GM23338 (cell line): ENCODE results near the gene PIKFYVE. TPM values are rescaled to one million over a fixed set of nuclear protein-coding genes. Genes with fewer than 3 reads are reported as not detected.

Experiments
- ATAC-seq: fragments of 200-7000 bp; cut with Tn5 transposase; 3 replicates; pipeline ENCODE4 v1.9.1; 2020
- DNase-seq: peaks from one replicate; pipeline ENCODE4 v3.0.0-alpha.2; 2015; ENCODE audit warnings: low spot score
- H2AFZ ChIP-seq: fragments of 200-600 bp; sonication (generic); 2 replicates; pipeline ENCODE4 v1.8.0; 2016; ENCODE audit warnings: antibody characterized with exemption, mild to moderate bottlenecking, moderate library complexity
- H3F3A ChIP-seq: fragments of 200-600 bp; sonication (generic); replicated peaks from 2 replicates; pipeline ENCODE4 v1.8.0; 2017; ENCODE audit warnings: antibody characterized with exemption, mixed run types, low read depth
- H3K27ac ChIP-seq: fragments of 200-600 bp; sonication (generic); 2 replicates; pipeline ENCODE4 v1.6.1; 2016; ENCODE audit warnings: low read depth
- H3K27me3 ChIP-seq: fragments of 200-600 bp; sonication (generic); 2 replicates; pipeline ENCODE4 v1.8.0; 2016; ENCODE audit warnings: mild to moderate bottlenecking, mixed run types, moderate library complexity; ENCODE audit not compliant: insufficient read depth
- H3K36me3 ChIP-seq: fragments of 200-600 bp; sonication (generic); 2 replicates; pipeline ENCODE4 v1.8.0; 2016; ENCODE audit warnings: mild to moderate bottlenecking; ENCODE audit not compliant: insufficient read depth
- H3K4me1 ChIP-seq: fragments of 200-600 bp; sonication (generic); 2 replicates; pipeline ENCODE4 v1.8.0; 2016; ENCODE audit warnings: mild to moderate bottlenecking, moderate library complexity; ENCODE audit not compliant: insufficient read depth
- H3K4me2 ChIP-seq: fragments of 200-600 bp; sonication (generic); 2 replicates; pipeline ENCODE4 v1.7.1; 2017; ENCODE audit warnings: mixed run types
- H3K4me3 ChIP-seq: fragments of 200-600 bp; sonication (generic); 2 replicates; pipeline ENCODE4 v1.6.1; 2016; ENCODE audit warnings: mixed run types
- H3K79me2 ChIP-seq: fragments of 200-600 bp; sonication (generic); replicated peaks from 2 replicates; pipeline ENCODE4 v1.8.0; 2017; ENCODE audit warnings: mild to moderate bottlenecking; ENCODE audit not compliant: insufficient read depth
- H3K9me2 ChIP-seq: fragments of 200-600 bp; sonication (generic); 2 replicates; pipeline ENCODE4 v1.8.0; 2017; ENCODE audit not compliant: insufficient read depth
- H4K20me1 ChIP-seq: fragments of 200-600 bp; sonication (generic); replicated peaks from 2 replicates; pipeline ENCODE4 v1.8.0; 2017; ENCODE audit warnings: mild to moderate bottlenecking; ENCODE audit not compliant: insufficient read depth
- H3K27ac Mint-ChIP-seq: 2 replicates; pipeline ENCODE4 v1.8.0; 2020; ENCODE audit warnings: inconsistent platforms, mild to moderate bottlenecking, moderate library complexity, mixed read lengths
- H3K27me3 Mint-ChIP-seq: 3 replicates; pipeline ENCODE4 v1.8.0; 2022; ENCODE audit warnings: low read depth, mild to moderate bottlenecking, moderate library complexity, mixed read lengths, inconsistent platforms; ENCODE audit not compliant: insufficient read depth, poor library complexity
- H3K36me3 Mint-ChIP-seq: 3 replicates; pipeline ENCODE4 v1.8.0; 2021; ENCODE audit warnings: low read depth, mild to moderate bottlenecking, inconsistent platforms, moderate library complexity, mixed read lengths
- H3K4me1 Mint-ChIP-seq: 3 replicates; pipeline ENCODE4 v1.8.0; 2020; ENCODE audit warnings: mild to moderate bottlenecking, inconsistent platforms, mixed read lengths
- H3K4me3 Mint-ChIP-seq: 3 replicates; pipeline ENCODE4 v1.8.0; 2021; ENCODE audit warnings: moderate library complexity, mild to moderate bottlenecking, inconsistent platforms, mixed read lengths
- H3K9me3 Mint-ChIP-seq: 3 replicates; pipeline ENCODE4 v1.8.0; 2020; ENCODE audit warnings: moderate library complexity, mild to moderate bottlenecking, inconsistent platforms, mixed read lengths
- CREB1 ChIP-seq: fragments of 250-450 bp; sonication (Bioruptor Pico); IDR thresholded peaks from 2 replicates; pipeline ENCODE4 v1.5.0; 2020; ENCODE audit warnings: low read depth, mild to moderate bottlenecking, moderate library complexity
- EZH2 ChIP-seq: fragments of 200-600 bp; sonication (generic); IDR thresholded peaks from one replicate; pipeline ENCODE4 v1.8.0; 2017; ENCODE audit warnings: antibody characterized with exemption, mild to moderate bottlenecking, low read depth; ENCODE audit not compliant: unreplicated experiment
- EZH2phosphoT487 ChIP-seq: fragments of 200-600 bp; sonication (generic); IDR thresholded peaks from one replicate; pipeline ENCODE4 v1.8.1; 2018; ENCODE audit warnings: antibody characterized with exemption; ENCODE audit not compliant: unreplicated experiment
- JUNB ChIP-seq: IDR thresholded peaks from one replicate; pipeline ENCODE4 v1.6.1; 2016; ENCODE audit warnings: antibody characterized with exemption; ENCODE audit not compliant: unreplicated experiment
- NANOG ChIP-seq: IDR thresholded peaks from 2 replicates; pipeline ENCODE4 v1.6.1; 2016; ENCODE audit warnings: antibody characterized with exemption, borderline replicate concordance
- POLR2AphosphoS5 ChIP-seq: IDR thresholded peaks from 2 replicates; pipeline ENCODE4 v1.6.1; 2016; ENCODE audit warnings: antibody characterized with exemption, low read depth
- ZNF114 ChIP-seq: fragments of 250-450 bp; sonication (Bioruptor Pico); IDR thresholded peaks from 2 replicates; pipeline ENCODE4 v1.5.0; 2020; ENCODE audit warnings: mild to moderate bottlenecking, moderate library complexity
- ZNF331 ChIP-seq: fragments of 250-450 bp; sonication (Bioruptor Pico); IDR thresholded peaks from 2 replicates; pipeline ENCODE4 v1.5.0; 2020; ENCODE audit warnings: low read depth, mild to moderate bottlenecking, moderate library complexity
- polyA plus RNA-seq: library from polyadenylated mRNA; unstranded; fragments of >200 nt; fragmentation: Nextera tagmentation; extraction: Ambion mirVana; gene quantifications from 2 replicates; pipeline ENCODE4 v1.2.1, GENCODE V29; 2016
- total RNA-seq: library from RNA; depleted of rRNA; stranded (reverse); fragments of >200 nt; shearing (Covaris generic); gene quantifications from 2 replicates; pipeline ENCODE4 v1.2.3, GENCODE V29; 2014
- TF ChIP-seq, protein P1 (sequence below): IDR thresholded peaks from one replicate; pipeline ENCODE4 v1.6.1; 2018; ENCODE audit warnings: antibody characterized with exemption; ENCODE audit not compliant: unreplicated experiment
- TF ChIP-seq, protein P2 (sequence below): fragments of 250-450 bp; sonication (Bioruptor Pico); IDR thresholded peaks from 2 replicates; pipeline ENCODE4 v1.5.0; 2020; ENCODE audit warnings: mild to moderate bottlenecking, moderate library complexity
- TF ChIP-seq, protein P3 (sequence below): IDR thresholded peaks from 2 replicates; pipeline ENCODE4 v1.6.1; 2016; ENCODE audit warnings: antibody characterized with exemption

PIKFYVE gene
- total and polyA plus RNA-seq, 2 experiments from 2014 or later, result 15.1 to 48.0 TPM

DNA sequence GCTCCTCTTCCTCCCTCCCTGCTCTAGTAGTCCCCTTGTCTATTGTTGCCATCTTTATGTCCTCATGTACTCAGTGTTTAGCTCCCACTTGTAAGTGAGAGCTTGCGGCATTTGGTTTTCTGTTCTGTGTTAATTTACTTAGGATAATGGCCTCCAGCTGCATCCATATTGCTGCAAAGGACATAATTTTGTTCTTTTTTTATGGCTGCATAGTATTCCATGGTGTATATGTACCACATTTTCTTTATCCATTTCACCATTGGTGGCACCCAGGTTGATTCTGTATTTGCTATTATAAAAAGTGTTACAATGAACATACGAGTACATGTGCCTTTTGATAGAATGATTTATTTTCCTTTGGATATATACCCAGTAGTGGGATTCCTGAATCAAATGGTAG lies 12.5 kb downstream of the PIKFYVE start:
- ATAC-seq (no peak), DNase-seq (no peak)
- Histone ChIP-seq H3K4me2 (no peak overlapping the region), H3K79me2 (peaks cover 40% of the 10 kb centered on the region), H3K4me1 (no peaks in the 10 kb centered on the region), H3F3A (no peaks in the 10 kb centered on the region), H3K4me3 (no peak overlapping the region), H3K9me2 (no peaks in the 10 kb centered on the region), H4K20me1 (peaks cover 23% of the 10 kb centered on the region), H3K36me3 (peaks cover 69% of the 10 kb centered on the region), H3K27ac (no peak overlapping the region), H2AFZ (no peak overlapping the region), H3K27me3 (no peaks in the 10 kb centered on the region)
- Mint-ChIP-seq H3K4me3 (no peak overlapping the region), H3K27me3 (no peaks in the 10 kb centered on the region), H3K9me3 (no peaks in the 10 kb centered on the region), H3K36me3 (peaks cover 80% of the 10 kb centered on the region), H3K4me1 (no peaks in the 10 kb centered on the region), H3K27ac (no peak overlapping the region)
- TF ChIP-seq CREB1 (CRISPR knock-in tag) (no peak), ZNF331 (CRISPR knock-in tag) (no peak), POLR2AphosphoS5 (no peak), EZH2 (no peak), NANOG (no peak), ZNF114 (CRISPR knock-in tag) (no peak), EZH2phosphoT487 (no peak), JUNB (no peak)
- TF ChIP-seq, protein P1, sequence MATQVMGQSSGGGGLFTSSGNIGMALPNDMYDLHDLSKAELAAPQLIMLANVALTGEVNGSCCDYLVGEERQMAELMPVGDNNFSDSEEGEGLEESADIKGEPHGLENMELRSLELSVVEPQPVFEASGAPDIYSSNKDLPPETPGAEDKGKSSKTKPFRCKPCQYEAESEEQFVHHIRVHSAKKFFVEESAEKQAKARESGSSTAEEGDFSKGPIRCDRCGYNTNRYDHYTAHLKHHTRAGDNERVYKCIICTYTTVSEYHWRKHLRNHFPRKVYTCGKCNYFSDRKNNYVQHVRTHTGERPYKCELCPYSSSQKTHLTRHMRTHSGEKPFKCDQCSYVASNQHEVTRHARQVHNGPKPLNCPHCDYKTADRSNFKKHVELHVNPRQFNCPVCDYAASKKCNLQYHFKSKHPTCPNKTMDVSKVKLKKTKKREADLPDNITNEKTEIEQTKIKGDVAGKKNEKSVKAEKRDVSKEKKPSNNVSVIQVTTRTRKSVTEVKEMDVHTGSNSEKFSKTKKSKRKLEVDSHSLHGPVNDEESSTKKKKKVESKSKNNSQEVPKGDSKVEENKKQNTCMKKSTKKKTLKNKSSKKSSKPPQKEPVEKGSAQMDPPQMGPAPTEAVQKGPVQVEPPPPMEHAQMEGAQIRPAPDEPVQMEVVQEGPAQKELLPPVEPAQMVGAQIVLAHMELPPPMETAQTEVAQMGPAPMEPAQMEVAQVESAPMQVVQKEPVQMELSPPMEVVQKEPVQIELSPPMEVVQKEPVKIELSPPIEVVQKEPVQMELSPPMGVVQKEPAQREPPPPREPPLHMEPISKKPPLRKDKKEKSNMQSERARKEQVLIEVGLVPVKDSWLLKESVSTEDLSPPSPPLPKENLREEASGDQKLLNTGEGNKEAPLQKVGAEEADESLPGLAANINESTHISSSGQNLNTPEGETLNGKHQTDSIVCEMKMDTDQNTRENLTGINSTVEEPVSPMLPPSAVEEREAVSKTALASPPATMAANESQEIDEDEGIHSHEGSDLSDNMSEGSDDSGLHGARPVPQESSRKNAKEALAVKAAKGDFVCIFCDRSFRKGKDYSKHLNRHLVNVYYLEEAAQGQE, result no peak
- TF ChIP-seq, protein P2, sequence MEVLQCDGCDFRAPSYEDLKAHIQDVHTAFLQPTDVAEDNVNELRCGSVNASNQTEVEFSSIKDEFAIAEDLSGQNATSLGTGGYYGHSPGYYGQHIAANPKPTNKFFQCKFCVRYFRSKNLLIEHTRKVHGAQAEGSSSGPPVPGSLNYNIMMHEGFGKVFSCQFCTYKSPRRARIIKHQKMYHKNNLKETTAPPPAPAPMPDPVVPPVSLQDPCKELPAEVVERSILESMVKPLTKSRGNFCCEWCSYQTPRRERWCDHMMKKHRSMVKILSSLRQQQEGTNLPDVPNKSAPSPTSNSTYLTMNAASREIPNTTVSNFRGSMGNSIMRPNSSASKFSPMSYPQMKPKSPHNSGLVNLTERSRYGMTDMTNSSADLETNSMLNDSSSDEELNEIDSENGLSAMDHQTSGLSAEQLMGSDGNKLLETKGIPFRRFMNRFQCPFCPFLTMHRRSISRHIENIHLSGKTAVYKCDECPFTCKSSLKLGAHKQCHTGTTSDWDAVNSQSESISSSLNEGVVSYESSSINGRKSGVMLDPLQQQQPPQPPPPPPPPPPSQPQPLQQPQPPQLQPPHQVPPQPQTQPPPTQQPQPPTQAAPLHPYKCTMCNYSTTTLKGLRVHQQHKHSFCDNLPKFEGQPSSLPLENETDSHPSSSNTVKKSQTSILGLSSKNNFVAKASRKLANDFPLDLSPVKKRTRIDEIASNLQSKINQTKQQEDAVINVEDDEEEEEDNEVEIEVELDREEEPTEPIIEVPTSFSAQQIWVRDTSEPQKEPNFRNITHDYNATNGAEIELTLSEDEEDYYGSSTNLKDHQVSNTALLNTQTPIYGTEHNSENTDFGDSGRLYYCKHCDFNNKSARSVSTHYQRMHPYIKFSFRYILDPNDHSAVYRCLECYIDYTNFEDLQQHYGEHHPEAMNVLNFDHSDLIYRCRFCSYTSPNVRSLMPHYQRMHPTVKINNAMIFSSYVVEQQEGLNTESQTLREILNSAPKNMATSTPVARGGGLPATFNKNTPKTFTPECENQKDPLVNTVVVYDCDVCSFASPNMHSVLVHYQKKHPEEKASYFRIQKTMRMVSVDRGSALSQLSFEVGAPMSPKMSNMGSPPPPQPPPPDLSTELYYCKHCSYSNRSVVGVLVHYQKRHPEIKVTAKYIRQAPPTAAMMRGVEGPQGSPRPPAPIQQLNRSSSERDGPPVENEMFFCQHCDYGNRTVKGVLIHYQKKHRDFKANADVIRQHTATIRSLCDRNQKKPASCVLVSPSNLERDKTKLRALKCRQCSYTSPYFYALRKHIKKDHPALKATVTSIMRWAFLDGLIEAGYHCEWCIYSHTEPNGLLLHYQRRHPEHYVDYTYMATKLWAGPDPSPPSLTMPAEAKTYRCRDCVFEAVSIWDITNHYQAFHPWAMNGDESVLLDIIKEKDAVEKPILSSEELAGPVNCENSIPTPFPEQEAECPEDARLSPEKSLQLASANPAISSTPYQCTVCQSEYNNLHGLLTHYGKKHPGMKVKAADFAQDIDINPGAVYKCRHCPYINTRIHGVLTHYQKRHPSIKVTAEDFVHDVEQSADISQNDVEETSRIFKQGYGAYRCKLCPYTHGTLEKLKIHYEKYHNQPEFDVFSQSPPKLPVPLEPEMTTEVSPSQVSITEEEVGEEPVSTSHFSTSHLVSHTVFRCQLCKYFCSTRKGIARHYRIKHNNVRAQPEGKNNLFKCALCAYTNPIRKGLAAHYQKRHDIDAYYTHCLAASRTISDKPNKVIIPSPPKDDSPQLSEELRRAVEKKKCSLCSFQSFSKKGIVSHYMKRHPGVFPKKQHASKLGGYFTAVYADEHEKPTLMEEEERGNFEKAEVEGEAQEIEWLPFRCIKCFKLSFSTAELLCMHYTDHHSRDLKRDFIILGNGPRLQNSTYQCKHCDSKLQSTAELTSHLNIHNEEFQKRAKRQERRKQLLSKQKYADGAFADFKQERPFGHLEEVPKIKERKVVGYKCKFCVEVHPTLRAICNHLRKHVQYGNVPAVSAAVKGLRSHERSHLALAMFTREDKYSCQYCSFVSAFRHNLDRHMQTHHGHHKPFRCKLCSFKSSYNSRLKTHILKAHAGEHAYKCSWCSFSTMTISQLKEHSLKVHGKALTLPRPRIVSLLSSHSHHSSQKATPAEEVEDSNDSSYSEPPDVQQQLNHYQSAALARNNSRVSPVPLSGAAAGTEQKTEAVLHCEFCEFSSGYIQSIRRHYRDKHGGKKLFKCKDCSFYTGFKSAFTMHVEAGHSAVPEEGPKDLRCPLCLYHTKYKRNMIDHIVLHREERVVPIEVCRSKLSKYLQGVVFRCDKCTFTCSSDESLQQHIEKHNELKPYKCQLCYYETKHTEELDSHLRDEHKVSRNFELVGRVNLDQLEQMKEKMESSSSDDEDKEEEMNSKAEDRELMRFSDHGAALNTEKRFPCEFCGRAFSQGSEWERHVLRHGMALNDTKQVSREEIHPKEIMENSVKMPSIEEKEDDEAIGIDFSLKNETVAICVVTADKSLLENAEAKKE (CRISPR knock-in tag), result no peak
- TF ChIP-seq, protein P3, sequence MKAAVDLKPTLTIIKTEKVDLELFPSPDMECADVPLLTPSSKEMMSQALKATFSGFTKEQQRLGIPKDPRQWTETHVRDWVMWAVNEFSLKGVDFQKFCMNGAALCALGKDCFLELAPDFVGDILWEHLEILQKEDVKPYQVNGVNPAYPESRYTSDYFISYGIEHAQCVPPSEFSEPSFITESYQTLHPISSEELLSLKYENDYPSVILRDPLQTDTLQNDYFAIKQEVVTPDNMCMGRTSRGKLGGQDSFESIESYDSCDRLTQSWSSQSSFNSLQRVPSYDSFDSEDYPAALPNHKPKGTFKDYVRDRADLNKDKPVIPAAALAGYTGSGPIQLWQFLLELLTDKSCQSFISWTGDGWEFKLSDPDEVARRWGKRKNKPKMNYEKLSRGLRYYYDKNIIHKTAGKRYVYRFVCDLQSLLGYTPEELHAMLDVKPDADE, result no peak
